ENCODE measurements around the gene TPSAB1. TPM values are rescaled to one million over a fixed set of nuclear protein-coding genes. Genes with fewer than 3 reads are reported as not detected.

The TPSAB1 gene
- total RNA-seq, 1 experiment from 2014 or later, result not detected

DNA sequence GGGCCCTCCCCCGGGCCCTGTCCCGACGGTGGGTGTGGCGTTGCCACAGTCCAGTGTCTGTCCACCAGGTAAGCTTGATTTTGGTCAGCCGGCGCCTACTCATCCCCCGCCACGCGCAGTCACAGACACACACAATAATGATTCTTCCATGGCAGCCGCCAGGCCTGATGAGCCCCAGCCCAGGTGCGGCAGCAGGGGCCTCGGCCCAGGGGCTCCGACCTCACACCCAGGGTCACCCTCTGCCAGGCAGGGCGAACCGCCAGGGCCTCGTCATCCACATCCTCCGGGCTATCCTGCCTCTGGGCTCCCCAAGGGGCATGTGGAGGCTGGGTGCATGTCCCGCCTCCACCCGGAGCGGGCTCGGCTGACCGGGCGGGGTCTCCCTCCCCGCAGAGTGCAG is 23.0 kb upstream of the TPSAB1 start:
- Histone ChIP-seq H3K4me3 (ENCODE audit: low read length) (no peak overlapping the region), H3K9ac (ENCODE audit: low read length) (no peak overlapping the region), H3K9me3 (ENCODE audit: low read length) (no peaks in the 10 kb centered on the region), H3K27me3 (ENCODE audit: low read length) (no peaks in the 10 kb centered on the region), H2AFZ (ENCODE audit: low read length) (no peak overlapping the region), H3K9me2 (replicated peaks; ENCODE audit: low read length) (no peaks in the 10 kb centered on the region), H3K4me1 (ENCODE audit: insufficient read depth, low read length) (no peaks in the 10 kb centered on the region), H3K79me2 (ENCODE audit: low read length) (no peaks in the 10 kb centered on the region), H4K20me1 (ENCODE audit: low read length) (no peaks in the 10 kb centered on the region), H3K36me3 (ENCODE audit: low read depth, low read length) (no peaks in the 10 kb centered on the region), H3F3A (ENCODE audit: low read length, unreplicated experiment) (no peaks in the 10 kb centered on the region), H3K27ac (ENCODE audit: low read length) (no peak overlapping the region), H3K4me2 (ENCODE audit: low read length) (no peak overlapping the region)
- ChIA-PET CTCF (no interaction called here), POLR2A (ENCODE audit: unreplicated experiment) (no interaction called here)
- DNase-seq, result no peak
- no TSS peak for BruUV-seq (replicated peaks)
- intact Hi-C loops (cut with micrococcal nuclease), result no loop called here
- TF ChIP-seq EZH2phosphoT487 (IDR thresholded peaks at IDR 0.05; ENCODE audit: borderline replicate concordance, low read length), result no peak
- TF ChIP-seq CTCF (conservative IDR thresholded peaks at IDR 0.05; ENCODE audit: low read depth, low read length), result no peak
- no peak for TF ChIP-seq EZH2 (IDR thresholded peaks at IDR 0.05; ENCODE audit: low read length, unreplicated experiment)
- ATAC-seq, result no peak

DNA sequence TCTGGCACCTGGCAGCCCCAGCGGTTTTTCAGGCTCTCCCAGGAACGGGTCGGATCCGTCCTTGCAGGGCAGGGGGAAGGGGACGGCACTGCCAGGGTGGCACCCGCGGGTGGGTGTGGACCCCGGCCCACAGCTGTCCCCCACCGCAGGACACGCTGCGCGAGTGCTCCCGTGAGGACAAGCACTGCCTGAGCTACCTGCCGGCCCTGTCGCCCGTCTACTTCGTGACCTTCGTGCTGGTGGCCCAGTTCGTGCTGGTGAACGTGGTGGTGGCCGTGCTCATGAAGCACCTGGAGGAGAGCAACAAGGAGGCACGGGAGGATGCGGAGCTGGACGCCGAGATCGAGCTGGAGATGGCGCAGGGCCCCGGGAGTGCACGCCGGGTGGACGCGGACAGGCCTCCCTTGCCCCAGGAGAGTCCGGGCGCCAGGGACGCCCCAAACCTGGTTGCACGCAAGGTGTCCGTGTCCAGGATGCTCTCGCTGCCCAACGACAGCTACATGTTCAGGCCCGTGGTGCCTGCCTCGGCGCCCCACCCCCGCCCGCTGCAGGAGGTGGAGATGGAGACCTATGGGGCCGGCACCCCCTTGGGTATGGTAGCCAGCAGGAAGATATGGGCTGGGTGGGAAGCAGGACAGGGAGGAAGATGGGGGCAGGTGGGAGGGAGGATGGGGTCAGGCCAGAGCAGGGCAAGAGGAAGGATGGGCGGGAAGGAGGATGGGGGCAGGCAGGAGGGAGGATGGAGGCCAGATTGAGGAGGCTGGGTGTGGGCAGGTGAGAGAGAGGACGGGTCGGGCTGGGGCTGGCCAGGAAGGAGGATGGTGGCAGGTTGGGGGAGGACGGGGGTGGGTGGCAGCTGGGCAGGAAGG is 22.2 kb upstream of the TPSAB1 start:
- no peaks in the 10 kb centered on the region for H3K9me2 ChIP-seq (replicated peaks; ENCODE audit: low read length)
- no peaks in the 10 kb centered on the region for H3K36me3 ChIP-seq (ENCODE audit: low read depth, low read length)
- no peak for TF ChIP-seq EZH2phosphoT487 (IDR thresholded peaks at IDR 0.05; ENCODE audit: borderline replicate concordance, low read length)
- TF ChIP-seq CTCF (conservative IDR thresholded peaks at IDR 0.05; ENCODE audit: low read depth, low read length), result no peak
- TF ChIP-seq EZH2 (IDR thresholded peaks at IDR 0.05; ENCODE audit: low read length, unreplicated experiment), result no peak
- H3K9me3 ChIP-seq (ENCODE audit: low read length), result no peaks in the 10 kb centered on the region
- intact Hi-C loops (cut with micrococcal nuclease), result no loop called here
- ChIA-PET CTCF (no interaction called here), POLR2A (ENCODE audit: unreplicated experiment) (no interaction called here)
- no peaks in the 10 kb centered on the region for H3K27me3 ChIP-seq (ENCODE audit: low read length)
- ATAC-seq, result no peak
- no peak overlapping the region for H3K27ac ChIP-seq (ENCODE audit: low read length)
- no peaks in the 10 kb centered on the region for H3F3A ChIP-seq (ENCODE audit: low read length, unreplicated experiment)
- H3K4me1 ChIP-seq (ENCODE audit: insufficient read depth, low read length), result no peaks in the 10 kb centered on the region
- no peak overlapping the region for H3K9ac ChIP-seq (ENCODE audit: low read length)
- no TSS peak for BruUV-seq (replicated peaks)
- DNase-seq, result no peak
- H3K79me2 ChIP-seq (ENCODE audit: low read length), result no peaks in the 10 kb centered on the region
- no peak overlapping the region for H3K4me2 ChIP-seq (ENCODE audit: low read length)
- H2AFZ ChIP-seq (ENCODE audit: low read length), result no peak overlapping the region
- H4K20me1 ChIP-seq (ENCODE audit: low read length), result no peaks in the 10 kb centered on the region
- H3K4me3 ChIP-seq (ENCODE audit: low read length), result no peak overlapping the region

DNA sequence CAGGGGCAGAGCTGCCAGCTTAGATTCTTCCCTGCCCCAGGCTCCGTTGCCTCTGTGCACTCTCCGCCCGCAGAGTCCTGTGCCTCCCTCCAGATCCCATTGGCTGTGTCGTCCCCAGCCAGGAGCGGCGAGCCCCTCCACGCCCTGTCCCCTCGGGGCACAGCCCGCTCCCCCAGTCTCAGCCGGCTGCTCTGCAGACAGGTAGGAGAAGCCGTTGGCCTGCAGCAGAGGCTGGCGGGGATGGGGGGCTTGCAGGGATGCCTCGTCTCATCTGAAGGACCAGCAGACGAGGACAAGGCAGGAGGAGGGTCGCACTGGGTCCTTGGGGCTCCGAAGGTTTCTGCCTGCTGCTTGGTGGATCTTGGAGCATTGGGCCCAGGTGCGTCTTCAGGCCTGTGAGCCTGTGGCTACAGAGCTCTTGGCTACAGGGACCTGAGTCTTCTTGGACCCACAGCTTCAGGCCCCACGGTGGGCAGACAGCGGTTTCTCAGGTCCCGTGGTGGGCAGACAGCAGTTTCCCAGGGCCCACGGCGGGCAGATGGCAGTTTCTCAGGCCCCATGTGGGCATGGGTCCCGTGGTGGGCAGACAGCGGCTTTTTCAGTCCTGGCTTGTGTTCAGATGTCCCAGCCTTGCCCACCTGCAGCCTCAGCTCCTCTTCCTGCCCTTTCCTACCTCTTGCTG is 21.4 kb upstream of the TPSAB1 start:
- ChIA-PET CTCF (no interaction called here), POLR2A (ENCODE audit: unreplicated experiment) (no interaction called here)
- no peak overlapping the region for H2AFZ ChIP-seq (ENCODE audit: low read length)
- H4K20me1 ChIP-seq (ENCODE audit: low read length), result no peaks in the 10 kb centered on the region
- BruUV-seq (replicated peaks), result no TSS peak
- intact Hi-C loops (cut with micrococcal nuclease), result no loop called here
- no peaks in the 10 kb centered on the region for H3K79me2 ChIP-seq (ENCODE audit: low read length)
- no peak overlapping the region for H3K4me3 ChIP-seq (ENCODE audit: low read length)
- H3K27me3 ChIP-seq (ENCODE audit: low read length), result no peaks in the 10 kb centered on the region
- no peak overlapping the region for H3K27ac ChIP-seq (ENCODE audit: low read length)
- no peaks in the 10 kb centered on the region for H3K36me3 ChIP-seq (ENCODE audit: low read depth, low read length)
- no peaks in the 10 kb centered on the region for H3K9me2 ChIP-seq (replicated peaks; ENCODE audit: low read length)
- DNase-seq, result no peak
- H3K9ac ChIP-seq (ENCODE audit: low read length), result no peak overlapping the region
- no peak overlapping the region for H3K4me2 ChIP-seq (ENCODE audit: low read length)
- H3F3A ChIP-seq (ENCODE audit: low read length, unreplicated experiment), result no peaks in the 10 kb centered on the region
- TF ChIP-seq CTCF (conservative IDR thresholded peaks at IDR 0.05; ENCODE audit: low read depth, low read length), result no peak
- TF ChIP-seq EZH2phosphoT487 (IDR thresholded peaks at IDR 0.05; ENCODE audit: borderline replicate concordance, low read length), result no peak
- TF ChIP-seq EZH2 (IDR thresholded peaks at IDR 0.05; ENCODE audit: low read length, unreplicated experiment), result no peak
- no peaks in the 10 kb centered on the region for H3K4me1 ChIP-seq (ENCODE audit: insufficient read depth, low read length)
- no peak for ATAC-seq
- no peaks in the 10 kb centered on the region for H3K9me3 ChIP-seq (ENCODE audit: low read length)

Measured in PC-3 (cell line).